MM.1S (cell line): Measurements from ENCODE around the gene SRC.

ENCODE experiments used
- CTCF ChIP-seq: fragments of 300-600 bp; sonication (generic); IDR thresholded peaks from 2 replicates; pipeline ENCODE4 v1.5.1; 2016; ENCODE audit warnings: antibody characterized with exemption, low read length, mixed read lengths
- EZH2 ChIP-seq: fragments of 300-600 bp; sonication (generic); optimal IDR thresholded peaks from 2 replicates; pipeline ENCODE3; 2017; ENCODE audit warnings: low read depth, mild to moderate bottlenecking, antibody characterized with exemption, low read length, mixed read lengths
- EZH2phosphoT487 ChIP-seq: fragments of 300-600 bp; sonication (generic); IDR thresholded peaks from 2 replicates; pipeline ENCODE4 v1.6.1; 2018; ENCODE audit warnings: antibody characterized with exemption, low read length

GRCh38 chr20:37401282-37401929, 55.5 kb downstream of the SRC start:
- TF ChIP-seq CTCF, result no peak
- no peak for TF ChIP-seq EZH2
- TF ChIP-seq EZH2phosphoT487, result no peak
